Aorta (tissue), 5 donors: ENCODE measurements around the gene SPATA20. TPM values are rescaled to one million over a fixed set of nuclear protein-coding genes. Genes with fewer than 3 reads are reported as not detected.

ENCODE experiments used
- ATAC-seq: fragments of 200-7000 bp; cut with Tn5 transposase; one replicate; pipeline ENCODE4 v1.9.1; 2022; ENCODE audit warnings: moderate library complexity; ENCODE audit not compliant: low FRiP score
- DNase-seq, 2 donors: peaks; one replicate each; pipeline ENCODE4 v3.0.0-alpha.2; 2020
- H3K27ac ChIP-seq, 2 donors: one replicate each; pipeline ENCODE4 v1.5.1; 2013; ENCODE audit warnings: low read length in 2 of 2, mild to moderate bottlenecking in 2 of 2, moderate library complexity in 2 of 2, control low read depth in 1 of 2, inconsistent platforms in 1 of 2, low read depth in 1 of 2
- H3K27me3 ChIP-seq, 2 donors: one replicate each; pipeline ENCODE4 v1.6.1; 2013; ENCODE audit warnings: control low read depth in 1 of 2, low read length in 1 of 2, mild to moderate bottlenecking in 1 of 2, moderate library complexity in 1 of 2; ENCODE audit not compliant: insufficient read depth in 2 of 2, control insufficient read depth in 1 of 2
- H3K36me3 ChIP-seq, 2 donors: one replicate each; pipeline ENCODE4 v1.6.1; 2013; ENCODE audit warnings: control low read depth in 1 of 2, low read length in 1 of 2, mild to moderate bottlenecking in 1 of 2; ENCODE audit not compliant: insufficient read depth in 2 of 2, control insufficient read depth in 1 of 2
- H3K4me1 ChIP-seq, 2 donors: one replicate each; pipeline ENCODE4 v1.6.1; 2013; ENCODE audit warnings: low read length in 2 of 2, control low read depth in 1 of 2, mild to moderate bottlenecking in 1 of 2, moderate library complexity in 1 of 2; ENCODE audit not compliant: insufficient read depth in 2 of 2, control insufficient read depth in 1 of 2
- H3K4me3 ChIP-seq, 2 donors: one replicate each; pipeline ENCODE4 v1.5.1; 2013; ENCODE audit warnings: low read length in 2 of 2, control low read depth in 1 of 2, mild to moderate bottlenecking in 1 of 2
- H3K9me3 ChIP-seq: one replicate; pipeline ENCODE4 v1.6.1; 2013; ENCODE audit warnings: mild to moderate bottlenecking, low read length; ENCODE audit not compliant: control insufficient read depth
- WGBS, 2 donors: extraction: QIAGEN DNeasy Blood & Tissue Kit; methylation state at CpG; one replicate each; pipeline ENCODE4 v1.1.7; 2013; 5-methylcytosine and 5-hydroxymethylcytosine counted together
- intact Hi-C, 2 donors: fragments of 100-400 bp; cut with DNase I; formaldehyde crosslinking; loops; one replicate each; pipeline versions ENCODE4 v1.14.2 to v1.15.0; 2022
- polyA plus RNA-seq, 2 donors: library from polyadenylated mRNA; stranded (reverse); fragments of 200-250 nt; gene quantifications; one replicate each; pipeline ENCODE4 v1.2.3, GENCODE V29; 2013
- total RNA-seq, 2 donors: library from RNA; stranded (reverse); fragmentation: NEBNext Ultra II Directional; extraction: Animal tissue kit (Norgen Biotek cat#: 25700); gene quantifications; one replicate each; pipeline ENCODE4 v1.2.1, GENCODE V29; 2021
- donor health status: healthy with polysubstance abuse.
- donor health status: Bipolar disorder and iron deficiency.
- donor health status: DM: no; HTN: no; CAD: no.
- donor health status: DM: no; HTN: no; CAD: no.
- donor health status: DM: yes; HTN: yes; CAD: no.

Gene SPATA20
- total and polyA plus RNA-seq, 4 donors: 16.7 to 64.0 (median 34.8) TPM

DNA sequence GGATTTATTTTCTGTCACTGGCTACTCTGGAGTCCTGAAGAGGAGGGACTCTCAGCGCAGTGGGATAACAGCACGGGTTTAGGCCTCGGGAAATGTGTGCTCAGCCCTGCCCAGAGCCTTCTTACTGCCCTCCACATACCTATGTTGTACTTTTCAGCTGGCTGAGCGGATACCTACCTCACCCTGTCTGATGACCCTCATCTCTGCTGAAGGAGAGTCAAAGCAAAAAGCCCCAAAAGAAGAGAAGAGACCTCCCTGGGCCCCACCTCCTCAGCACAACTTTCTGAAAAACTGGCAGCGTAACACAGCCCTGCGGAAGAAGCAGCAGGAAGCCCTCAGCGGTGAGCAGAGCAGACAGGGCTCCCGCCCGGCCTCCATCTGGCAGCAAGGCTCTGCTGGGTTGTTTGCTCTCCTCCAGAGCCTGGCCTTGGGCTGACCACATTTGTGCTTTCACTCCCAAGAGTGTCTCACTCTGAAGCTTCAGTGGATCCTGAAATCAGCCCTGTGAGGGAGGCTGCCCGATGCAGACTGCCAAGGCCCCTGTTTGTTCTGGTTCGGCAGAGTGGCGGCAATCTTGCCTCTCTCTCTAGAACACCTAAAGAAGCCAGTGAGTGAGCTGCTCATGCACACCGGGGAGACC is 28.5 kb upstream of the SPATA20 start:
- Histone ChIP-seq H3K27ac (no peak overlapping the region), H3K27me3 (no peaks in the 10 kb centered on the region), H3K36me3 (no peaks in the 10 kb centered on the region), H3K9me3 (no peaks in the 10 kb centered on the region), H3K4me1 (no peaks in the 10 kb centered on the region), H3K4me3 (no peak overlapping the region)
- DNase-seq (no peak), ATAC-seq (no peak)
- WGBS, 2 donors: 85 to 89% methylated on average over 13 of the region's 13 CpGs
- intact Hi-C loops: no loop called here

- ATAC-seq: no peak
- no peaks in the 10 kb centered on the region for H3K36me3 ChIP-seq
- no peaks in the 10 kb centered on the region for H3K4me1 ChIP-seq
- no peak overlapping the region for H3K4me3 ChIP-seq
- intact Hi-C loops: no loop called here
- no peak overlapping the region for H3K27ac ChIP-seq
- no peaks in the 10 kb centered on the region for H3K9me3 ChIP-seq
- WGBS, 2 donors: 91 to 92% methylated on average over 8 of the region's 8 CpGs
- DNase-seq: no peak
- no peaks in the 10 kb centered on the region for H3K27me3 ChIP-seq
Measured at GRCh38 chr17:50519141-50519834, 27.7 kb upstream of the SPATA20 start.

GRCh38 chr17:50520483-50520882 is 26.5 kb upstream of the SPATA20 start:
- no peak for DNase-seq
- no peak for ATAC-seq
- H3K4me3 ChIP-seq: no peak overlapping the region
- H3K27me3 ChIP-seq: no peaks in the 10 kb centered on the region
- no peaks in the 10 kb centered on the region for H3K4me1 ChIP-seq
- no peaks in the 10 kb centered on the region for H3K36me3 ChIP-seq
- 88 to 90% methylated on average over 2 of the region's 2 CpGs for WGBS, 2 donors
- H3K27ac ChIP-seq: no peak overlapping the region
- intact Hi-C loops: no loop called here
- no peaks in the 10 kb centered on the region for H3K9me3 ChIP-seq

GRCh38 chr17:50521514-50521913 is 25.5 kb upstream of the SPATA20 start:
- Histone ChIP-seq H3K36me3 (no peaks in the 10 kb centered on the region), H3K27ac (no peak overlapping the region), H3K27me3 (no peaks in the 10 kb centered on the region), H3K4me1 (no peaks in the 10 kb centered on the region), H3K4me3 (no peak overlapping the region), H3K9me3 (no peaks in the 10 kb centered on the region)
- ATAC-seq (no peak), DNase-seq (no peak)
- intact Hi-C loops: no loop called here
- 76 to 86% methylated on average over 2 of the region's 2 CpGs for WGBS, 2 donors

GRCh38 chr17:50522766-50523165 is 24.2 kb upstream of the SPATA20 start:
- whole genome bisulfite sequencing, 2 donors: 92 to 93% methylated on average over 10 of the region's 10 CpGs
- Histone ChIP-seq H3K27me3 (no peaks in the 10 kb centered on the region), H3K4me3 (no peak overlapping the region), H3K4me1 (no peaks in the 10 kb centered on the region), H3K9me3 (no peaks in the 10 kb centered on the region), H3K36me3 (no peaks in the 10 kb centered on the region), H3K27ac (no peak overlapping the region)
- no peak for ATAC-seq
- no peak for DNase-seq
- intact Hi-C loops: no loop called here

- no peak overlapping the region for H3K27ac ChIP-seq
- intact Hi-C loops: no loop called here
- H3K9me3 ChIP-seq: no peaks in the 10 kb centered on the region
- H3K36me3 ChIP-seq: no peaks in the 10 kb centered on the region
- ATAC-seq (no peak), DNase-seq (no peak)
- no peak overlapping the region for H3K4me3 ChIP-seq
- WGBS, 2 donors: 89 to 90% methylated on average over 2 of the region's 2 CpGs
- H3K4me1 ChIP-seq: no peaks in the 10 kb centered on the region
- H3K27me3 ChIP-seq: no peaks in the 10 kb centered on the region
Measured at GRCh38 chr17:50523208-50523607, 23.8 kb upstream of the SPATA20 start.

GRCh38 chr17:50524838-50525237 is 22.1 kb upstream of the SPATA20 start:
- no peak overlapping the region for H3K4me3 ChIP-seq
- no peak for ATAC-seq
- intact Hi-C loops: no loop called here
- 93% methylated on average over 18 of the region's 18 CpGs for WGBS, 2 donors
- H3K36me3 ChIP-seq: no peaks in the 10 kb centered on the region
- DNase-seq: no peak
- no peaks in the 10 kb centered on the region for H3K9me3 ChIP-seq
- H3K27me3 ChIP-seq: no peaks in the 10 kb centered on the region
- H3K4me1 ChIP-seq: no peaks in the 10 kb centered on the region
- no peak overlapping the region for H3K27ac ChIP-seq

DNA sequence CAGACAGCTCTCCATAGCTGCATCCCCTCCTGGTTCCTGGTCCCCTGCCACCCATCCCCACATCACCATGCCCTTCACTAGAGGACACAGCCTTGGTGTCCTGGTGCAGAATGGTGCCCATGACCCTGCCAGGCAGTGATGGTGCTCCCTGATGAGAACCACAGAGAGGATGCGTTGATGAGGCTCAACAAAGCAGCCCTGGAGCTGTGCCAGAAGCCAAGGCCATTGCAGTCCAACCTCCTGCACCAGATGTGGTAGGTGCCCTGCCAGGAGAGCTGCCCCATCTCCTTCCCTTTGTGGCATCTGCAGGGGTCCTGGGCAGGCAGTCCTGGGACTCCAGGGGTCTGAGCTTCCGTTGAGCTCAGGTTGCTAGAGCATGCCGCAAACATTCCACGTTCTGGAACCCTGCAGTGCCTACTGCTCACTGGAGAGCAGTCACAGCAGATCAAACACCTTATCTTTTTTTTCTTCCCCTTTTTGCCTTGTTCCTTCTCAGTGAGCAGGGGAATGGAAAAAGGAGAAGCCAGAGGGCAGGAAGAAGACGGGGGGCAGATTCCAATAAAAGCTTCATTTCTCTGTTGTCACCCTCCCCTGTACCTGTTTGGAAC is 19.7 kb upstream of the SPATA20 start:
- Histone ChIP-seq H3K36me3 (no peaks in the 10 kb centered on the region), H3K27me3 (peaks cover 0 to 2% of the 10 kb centered on the region in 2 donors), H3K27ac (no peak overlapping the region), H3K9me3 (no peaks in the 10 kb centered on the region), H3K4me1 (no peaks in the 10 kb centered on the region), H3K4me3 (no peak overlapping the region)
- no peak for ATAC-seq
- DNase-seq: no peak
- WGBS, 2 donors: 61 to 70% methylated on average over 5 of the region's 5 CpGs
- intact Hi-C loops: no loop called here
